Erythroblast (primary cell): ENCODE data around the gene FRMPD2.

Experiments used
- GATA1 ChIP-seq: IDR thresholded peaks from 2 replicates; pipeline ENCODE4 v1.6.1; 2011; ENCODE audit warnings: low read depth, mild to moderate bottlenecking, control low read depth, low read length, moderate library complexity
- POLR2A ChIP-seq: IDR thresholded peaks from 2 replicates; pipeline ENCODE4 v1.6.1; 2011; ENCODE audit warnings: mild to moderate bottlenecking, low read length

DNA sequence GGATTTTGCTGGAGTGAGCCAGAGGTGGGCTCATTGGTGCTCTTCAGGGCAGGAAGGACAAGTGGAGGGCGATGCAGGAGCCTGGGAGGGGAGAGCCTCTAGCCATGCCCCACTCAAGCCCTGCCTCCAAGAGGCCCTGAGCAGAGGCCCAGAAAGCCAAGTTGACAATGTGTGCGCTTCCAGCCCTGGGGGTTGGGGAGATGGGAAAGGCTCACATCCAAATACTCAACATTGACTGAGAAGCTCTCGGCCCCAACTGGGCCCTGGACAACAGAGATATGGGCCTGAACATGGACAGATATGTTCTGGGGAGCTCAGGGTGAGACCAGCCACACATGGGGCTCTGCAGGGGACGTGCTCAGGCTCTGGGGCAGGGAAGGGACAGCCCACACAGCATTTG, 39.0 kb downstream of the FRMPD2 start:
- TF ChIP-seq POLR2A (no peak), GATA1 (no peak)
